Peyer's patch (tissue), 4 donors: ENCODE results near the gene PPP1R26.

ENCODE experiments used
- CTCF ChIP-seq, 6 experiments: fragments of 450-650 bp in 4 of 6; fragments of 200-600 bp in 2 of 6; sonication (generic) in 1 of 6; IDR thresholded peaks; one replicate each; pipeline ENCODE4 v1.5.1; 2017 to 2019; ENCODE audit warnings: antibody characterized with exemption in 6 of 6, mild to moderate bottlenecking in 3 of 6, moderate library complexity in 1 of 6
- POLR2A ChIP-seq, 2 donors: fragments of 450-650 bp; IDR thresholded peaks; one replicate each; pipeline ENCODE4 v1.5.1; 2017; ENCODE audit warnings: antibody characterized with exemption in 2 of 2, mild to moderate bottlenecking in 2 of 2, moderate library complexity in 2 of 2

GRCh38 chr9:135499326-135500070, 19.9 kb downstream of the PPP1R26 start:
- no peak for TF ChIP-seq POLR2A (IDR thresholded peaks at IDR 0.05)
- TF ChIP-seq CTCF (IDR thresholded peaks at IDR 0.05) = no peak
